HG03521 (cell line): ENCODE measurements around the gene FASTKD2.
"Not testable (repeated sequence)": the region's sequence is repeated elsewhere in the genome, so short reads cannot be mapped to it uniquely, and the experiment has no call there.

Experiments used
- ATAC-seq: cut with Tn5 transposase; IDR thresholded peaks from one replicate; pipeline ENCODE4 v1.9.1; 2021; ENCODE audit warnings: mild to moderate bottlenecking, moderate library complexity; ENCODE audit not compliant: unreplicated experiment

Gene FASTKD2

GRCh38 chr2:206790311-206790935 lies 25.0 kb downstream of the FASTKD2 start:
- no peak for ATAC-seq

- ATAC-seq: no peak
Measured at GRCh38 chr2:206792645-206793044, 27.2 kb downstream of the FASTKD2 start.

- no peak for ATAC-seq
Measured at GRCh38 chr2:206797376-206797775, 32.0 kb downstream of the FASTKD2 start.

- peak; percentile 58 for ATAC-seq
Measured at GRCh38 chr2:206798000-206798399, 32.6 kb downstream of the FASTKD2 start.

GRCh38 chr2:206799083-206799482 lies 33.7 kb downstream of the FASTKD2 start:
- no peak for ATAC-seq

- ATAC-seq: peak; percentile 60
Measured at GRCh38 chr2:206800506-206801417, 35.4 kb downstream of the FASTKD2 start.

GRCh38 chr2:206801418-206802189 lies 36.2 kb downstream of the FASTKD2 start:
- no peak for ATAC-seq

GRCh38 chr2:206802654-206803514 lies 37.5 kb downstream of the FASTKD2 start:
- no peak for ATAC-seq

GRCh38 chr2:206804326-206804725 lies 38.9 kb downstream of the FASTKD2 start:
- ATAC-seq: no peak

- ATAC-seq: no peak
Measured at GRCh38 chr2:206805887-206806607, 40.6 kb downstream of the FASTKD2 start.

- ATAC-seq: not testable (repeated sequence)
Measured at GRCh38 chr2:206807624-206808023, 42.2 kb downstream of the FASTKD2 start.

- ATAC-seq: not testable (repeated sequence)
Measured at GRCh38 chr2:206812471-206812870, 47.1 kb downstream of the FASTKD2 start.

GRCh38 chr2:206814498-206814897 lies 49.1 kb downstream of the FASTKD2 start:
- no peak for ATAC-seq

- ATAC-seq: no peak
Measured at GRCh38 chr2:206820807-206821206, 55.4 kb downstream of the FASTKD2 start.

GRCh38 chr2:206823178-206823577 lies 57.8 kb downstream of the FASTKD2 start:
- ATAC-seq: no peak

GRCh38 chr2:206824087-206824618 lies 58.7 kb downstream of the FASTKD2 start:
- ATAC-seq: no peak

- no peak for ATAC-seq
Measured at GRCh38 chr2:206824993-206825392, 59.6 kb downstream of the FASTKD2 start.

GRCh38 chr2:206831442-206831995 lies 66.1 kb downstream of the FASTKD2 start:
- no peak for ATAC-seq

GRCh38 chr2:206832873-206833272 lies 67.5 kb downstream of the FASTKD2 start:
- ATAC-seq: no peak
